A549 treated with Hydrocortisone at 1 μM for 4 hours (cell line): ENCODE results near the gene PSMA2. TPM values are rescaled to one million over a fixed set of nuclear protein-coding genes. Genes with fewer than 3 reads are reported as not detected.

Experiments used
- total RNA-seq: library from RNA; stranded (reverse); fragments of 200-300 nt; extraction: Qiagen RNA extraction; gene quantifications from 5 replicates; pipeline ENCODE4 v1.2.3, GENCODE V29; 2022

Gene PSMA2
- total RNA-seq = 166 to 218 TPM (median 206 TPM) in 5 replicates

GRCh38 chr7:42931834-42932651 is at the start of gene PSMA2, which contains the start of gene MRPL32:
PSMA2 (minus strand) TSS chr7:42932174; CDS start chr7:42932158, 16 bp downstream.
MRPL32 (plus strand) TSS chr7:42932376; CDS start chr7:42932387, 11 bp downstream.

GRCh38 chr7:42911454-42912447 is 20.2 kb downstream of the PSMA2 start, which contains the start of gene C7orf25:
C7orf25 (minus strand) TSS chr7:42912070; CDS start chr7:42910900, 1,170 bp downstream.

Other genes starting within 250 kb of the PSMA2 start
- 1.8 to 4.3 TPM (median 2.2 TPM) in 5 replicates for gene C7orf25, start 20.1 kb downstream of the PSMA2 start, total RNA-seq
- gene MRPL32, start 202 bp upstream of the PSMA2 start, total RNA-seq = 66.5 to 76.3 TPM (median 72.0 TPM) in 5 replicates
- 14.4 to 18.0 TPM (median 17.1 TPM) in 5 replicates for gene HECW1, start 180.5 kb upstream of the PSMA2 start, total RNA-seq